ENCODE measurements around the gene LTF. TPM values are rescaled to one million over a fixed set of nuclear protein-coding genes. Genes with fewer than 3 reads are reported as not detected.

The LTF gene
- total RNA-seq, 2 experiments from 2014 or later = not detected

DNA sequence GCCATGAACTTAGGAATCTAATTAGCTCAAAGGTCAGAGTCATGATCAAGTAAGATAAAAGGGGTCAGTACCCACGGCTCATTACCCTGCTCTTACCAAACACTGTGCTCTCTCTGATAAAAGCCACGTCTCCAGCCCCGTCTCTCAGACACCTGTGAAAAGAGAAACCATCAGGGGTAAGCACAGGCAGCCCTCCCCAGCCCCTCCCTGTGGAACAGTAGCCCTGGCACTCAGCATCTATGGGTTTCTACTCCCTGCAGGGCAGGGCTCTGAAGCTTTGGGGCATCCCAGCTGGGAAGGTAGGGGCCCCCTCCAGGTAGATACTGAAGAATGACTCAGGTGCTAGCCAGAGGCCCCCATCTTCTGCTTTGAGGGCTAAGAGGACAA is 10.5 kb downstream of the LTF start:
- no peaks in the 10 kb centered on the region for H3K79me2 ChIP-seq (ENCODE audit: insufficient read depth, low read depth, low read length)
- POLR2A ChIA-PET = interaction anchor here (0.6 to 0.7 kb wide), 2 partner anchors 37 to 91 kb away, joined by 3 to 4 read pairs; no protein-coding TSS in a partner anchor
- H3K9me2 ChIP-seq (ENCODE audit: insufficient read depth, low read length) = no peaks in the 10 kb centered on the region
- no peaks in the 10 kb centered on the region for H3K9me3 ChIP-seq (ENCODE audit: low read length)
- intact Hi-C loops (cut with micrococcal nuclease; ENCODE audit: unreplicated experiment) = no loop called here
- H3K4me3 ChIP-seq (ENCODE audit: low read depth, low read length, poor library complexity, severe bottlenecking) = no peak overlapping the region
- no peaks in the 10 kb centered on the region for H3K36me3 ChIP-seq (ENCODE audit: insufficient read depth, low read length)
- H2AFZ ChIP-seq (ENCODE audit: low read length) = no peak overlapping the region
- no peak overlapping the region for H3K4me2 ChIP-seq (ENCODE audit: low read length)
- no peak for DNase-seq (ENCODE audit: low spot score)
- no peak overlapping the region for H3K27ac ChIP-seq (ENCODE audit: low read depth, low read length, poor library complexity, severe bottlenecking)
- TF ChIP-seq EZH2phosphoT487 (IDR thresholded peaks at IDR 0.05; ENCODE audit: borderline replicate concordance, low read depth, low read length) = no peak
- TF ChIP-seq, protein P1, sequence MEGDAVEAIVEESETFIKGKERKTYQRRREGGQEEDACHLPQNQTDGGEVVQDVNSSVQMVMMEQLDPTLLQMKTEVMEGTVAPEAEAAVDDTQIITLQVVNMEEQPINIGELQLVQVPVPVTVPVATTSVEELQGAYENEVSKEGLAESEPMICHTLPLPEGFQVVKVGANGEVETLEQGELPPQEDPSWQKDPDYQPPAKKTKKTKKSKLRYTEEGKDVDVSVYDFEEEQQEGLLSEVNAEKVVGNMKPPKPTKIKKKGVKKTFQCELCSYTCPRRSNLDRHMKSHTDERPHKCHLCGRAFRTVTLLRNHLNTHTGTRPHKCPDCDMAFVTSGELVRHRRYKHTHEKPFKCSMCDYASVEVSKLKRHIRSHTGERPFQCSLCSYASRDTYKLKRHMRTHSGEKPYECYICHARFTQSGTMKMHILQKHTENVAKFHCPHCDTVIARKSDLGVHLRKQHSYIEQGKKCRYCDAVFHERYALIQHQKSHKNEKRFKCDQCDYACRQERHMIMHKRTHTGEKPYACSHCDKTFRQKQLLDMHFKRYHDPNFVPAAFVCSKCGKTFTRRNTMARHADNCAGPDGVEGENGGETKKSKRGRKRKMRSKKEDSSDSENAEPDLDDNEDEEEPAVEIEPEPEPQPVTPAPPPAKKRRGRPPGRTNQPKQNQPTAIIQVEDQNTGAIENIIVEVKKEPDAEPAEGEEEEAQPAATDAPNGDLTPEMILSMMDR (conservative IDR thresholded peaks at IDR 0.05; ENCODE audit: low read length) = no peak
- no TSS peak for BruUV-seq (replicated peaks)
- no peaks in the 10 kb centered on the region for H3K4me1 ChIP-seq (ENCODE audit: insufficient read depth, low read length, poor library complexity, severe bottlenecking)
- CTCF ChIA-PET (ENCODE audit: unreplicated experiment) = no interaction called here
- no peaks in the 10 kb centered on the region for H4K20me1 ChIP-seq (ENCODE audit: insufficient read depth, low read length)

DNA sequence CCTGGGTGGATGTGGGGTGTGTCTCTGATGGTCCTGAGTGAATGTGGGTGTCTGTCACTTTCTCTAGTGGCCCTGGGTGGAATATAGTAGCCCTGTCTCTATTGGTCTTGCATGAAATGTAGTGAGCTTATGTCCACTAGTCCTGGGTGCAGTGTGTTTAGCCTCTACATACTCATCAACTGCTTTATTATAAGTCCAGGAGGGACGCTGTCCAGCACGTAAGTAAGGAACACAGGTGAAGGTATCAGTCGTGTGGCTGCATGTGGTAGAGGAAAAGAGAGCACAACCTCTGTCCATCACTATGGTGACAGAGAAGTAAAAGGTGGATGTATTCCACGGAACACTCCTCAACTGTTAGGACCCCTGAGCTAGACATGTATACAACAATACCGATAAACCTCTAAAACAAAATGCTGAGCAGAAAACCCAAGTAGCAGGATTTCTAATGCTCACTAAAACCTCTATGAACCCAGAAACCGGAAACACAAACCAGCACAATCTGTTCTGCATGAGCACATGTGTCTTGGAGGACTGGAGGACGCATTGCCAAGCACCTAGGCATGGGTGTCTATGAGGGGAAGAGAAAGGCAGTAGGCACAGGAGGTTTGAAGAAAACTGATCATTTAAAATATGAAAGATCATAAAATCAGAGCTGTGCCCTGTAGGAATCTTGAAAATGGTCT is 11.0 kb downstream of the LTF start:
- intact Hi-C loops (cut with micrococcal nuclease; ENCODE audit: unreplicated experiment) = no loop called here
- Histone ChIP-seq H3K36me3 (ENCODE audit: insufficient read depth, low read length) (no peaks in the 10 kb centered on the region), H4K20me1 (ENCODE audit: insufficient read depth, low read length) (no peaks in the 10 kb centered on the region), H3K27ac (ENCODE audit: low read depth, low read length, poor library complexity, severe bottlenecking) (no peak overlapping the region), H3K79me2 (ENCODE audit: insufficient read depth, low read depth, low read length) (no peaks in the 10 kb centered on the region), H3K4me1 (ENCODE audit: insufficient read depth, low read length, poor library complexity, severe bottlenecking) (no peaks in the 10 kb centered on the region), H3K4me2 (ENCODE audit: low read length) (no peak overlapping the region), H3K9me2 (ENCODE audit: insufficient read depth, low read length) (no peaks in the 10 kb centered on the region), H2AFZ (ENCODE audit: low read length) (no peak overlapping the region), H3K9me3 (ENCODE audit: low read length) (no peaks in the 10 kb centered on the region), H3K4me3 (ENCODE audit: low read depth, low read length, poor library complexity, severe bottlenecking) (no peak overlapping the region)
- DNase-seq (ENCODE audit: low spot score) = no peak
- BruUV-seq (replicated peaks) = no TSS peak
- CTCF ChIA-PET (ENCODE audit: unreplicated experiment) = no interaction called here
- TF ChIP-seq EZH2phosphoT487 (IDR thresholded peaks at IDR 0.05; ENCODE audit: borderline replicate concordance, low read depth, low read length) = no peak
- POLR2A ChIA-PET = interaction anchor here (0.6 to 0.7 kb wide), 2 partner anchors 37 to 90 kb away, joined by 3 to 4 read pairs; no protein-coding TSS in a partner anchor

DNA sequence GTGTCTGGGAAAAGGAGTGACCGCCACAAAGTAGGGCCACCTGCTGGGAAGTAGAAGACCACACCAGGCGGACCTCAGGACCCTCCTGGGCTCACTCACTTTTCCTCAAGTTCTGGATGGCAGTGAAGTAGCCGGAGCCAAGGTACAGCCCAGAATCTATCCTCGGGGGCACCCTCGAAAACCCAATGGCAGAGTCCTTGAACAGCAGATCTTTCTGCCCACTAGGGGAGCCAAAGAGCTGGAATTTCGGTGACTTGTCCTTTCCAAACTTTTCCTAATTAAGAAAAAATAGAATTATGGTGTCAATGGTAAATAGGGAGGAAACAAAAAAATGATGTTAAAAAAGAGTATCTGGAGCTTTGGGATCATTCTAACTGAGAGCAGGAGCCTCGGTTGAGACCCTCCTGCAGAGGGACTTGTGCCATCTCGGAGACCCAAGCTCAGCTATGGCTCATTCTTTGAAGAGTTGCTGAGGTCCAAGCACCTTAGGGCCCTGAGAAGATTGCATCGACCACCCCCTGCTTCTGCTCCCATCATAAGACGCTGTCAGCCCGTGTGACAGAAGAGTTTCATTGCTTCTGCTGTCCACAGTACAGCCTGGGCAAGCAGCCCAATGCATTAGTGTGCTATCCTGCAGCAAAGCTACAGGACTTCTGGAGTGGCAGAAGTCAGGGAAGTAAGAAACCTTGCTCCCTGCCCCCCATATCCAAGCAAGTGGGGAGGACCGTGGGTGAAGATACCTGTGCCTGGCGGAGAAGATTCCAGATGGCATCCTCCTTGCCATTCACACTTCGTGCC is 14.8 kb downstream of the LTF start:
- Histone ChIP-seq H3K9me2 (ENCODE audit: insufficient read depth, low read length) (no peaks in the 10 kb centered on the region), H2AFZ (ENCODE audit: low read length) (no peak overlapping the region), H3K4me2 (ENCODE audit: low read length) (no peak overlapping the region), H3K27ac (ENCODE audit: low read depth, low read length, poor library complexity, severe bottlenecking) (no peak overlapping the region), H3K4me3 (ENCODE audit: low read depth, low read length, poor library complexity, severe bottlenecking) (no peak overlapping the region), H3K4me1 (ENCODE audit: insufficient read depth, low read length, poor library complexity, severe bottlenecking) (no peaks in the 10 kb centered on the region), H3K9me3 (ENCODE audit: low read length) (no peaks in the 10 kb centered on the region), H4K20me1 (ENCODE audit: insufficient read depth, low read length) (no peaks in the 10 kb centered on the region), H3K79me2 (ENCODE audit: insufficient read depth, low read depth, low read length) (no peaks in the 10 kb centered on the region), H3K36me3 (ENCODE audit: insufficient read depth, low read length) (no peaks in the 10 kb centered on the region)
- POLR2A ChIA-PET = no interaction called here
- no peak for TF ChIP-seq EZH2phosphoT487 (IDR thresholded peaks at IDR 0.05; ENCODE audit: borderline replicate concordance, low read depth, low read length)
- TF ChIP-seq, protein P1 (conservative IDR thresholded peaks at IDR 0.05; ENCODE audit: low read length) = peak; percentile 85
- intact Hi-C loops (cut with micrococcal nuclease; ENCODE audit: unreplicated experiment) = no loop called here
- CTCF ChIA-PET (ENCODE audit: unreplicated experiment) = interaction anchor here (0.5 to 1.0 kb wide), 3 partner anchors 21 to 1388 kb away, joined by 3 to 5 read pairs (median 3); no protein-coding TSS in a partner anchor
- BruUV-seq (replicated peaks) = no TSS peak
- DNase-seq (ENCODE audit: low spot score) = peak; percentile 22
